ENCODE measurements around the gene USP1.

Gene USP1

DNA sequence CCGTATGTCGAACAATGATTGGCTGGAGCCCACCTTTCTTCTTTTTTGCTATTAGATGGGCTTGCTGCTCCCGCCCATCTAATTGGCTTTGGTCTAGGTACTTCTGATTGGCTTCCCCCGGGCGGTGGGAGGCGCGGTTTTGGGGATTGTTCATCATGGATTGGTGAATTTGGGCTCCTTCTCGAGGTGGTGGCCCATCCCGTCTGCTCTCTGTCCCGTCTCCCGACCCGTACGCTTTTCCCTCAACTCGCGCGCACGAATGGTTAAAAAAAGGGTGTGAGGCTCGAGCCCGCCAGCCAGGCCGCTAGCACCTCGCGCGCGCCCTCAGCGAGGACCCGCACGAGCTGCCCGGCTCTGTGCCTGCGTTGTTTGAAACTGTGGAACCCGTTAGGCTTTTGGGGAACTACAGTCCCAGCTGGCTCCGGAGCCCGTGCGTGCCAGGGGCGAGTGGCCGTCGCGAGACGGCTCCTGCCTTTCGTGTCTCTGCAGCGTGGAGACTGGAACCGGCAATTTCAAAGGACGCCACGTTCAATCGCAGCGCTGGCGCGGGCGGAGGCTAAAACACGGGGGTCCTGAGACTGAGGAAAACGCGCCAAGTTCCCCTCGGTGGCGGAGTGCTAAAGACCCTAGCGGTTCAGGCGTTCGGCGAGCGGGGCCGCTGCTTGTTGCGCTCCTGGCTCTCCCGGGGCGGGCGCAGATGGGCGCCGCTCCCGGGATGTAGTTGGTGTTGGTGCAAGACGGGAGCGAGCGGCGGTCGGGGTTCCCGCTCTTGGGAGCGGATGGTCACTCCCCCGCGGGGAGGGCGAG lies at the start of gene USP1:
Gene USP1 (plus strand): TSS at position 584 of the 807 bp plus-strand sequence. CDS start 2,819 bp downstream, outside the sequence.
- DNase-seq (ENCODE audit: extremely low spot score, insufficient read length, low read depth) = peak; percentile 79
- FAIRE-seq = peak; percentile 99

DNA sequence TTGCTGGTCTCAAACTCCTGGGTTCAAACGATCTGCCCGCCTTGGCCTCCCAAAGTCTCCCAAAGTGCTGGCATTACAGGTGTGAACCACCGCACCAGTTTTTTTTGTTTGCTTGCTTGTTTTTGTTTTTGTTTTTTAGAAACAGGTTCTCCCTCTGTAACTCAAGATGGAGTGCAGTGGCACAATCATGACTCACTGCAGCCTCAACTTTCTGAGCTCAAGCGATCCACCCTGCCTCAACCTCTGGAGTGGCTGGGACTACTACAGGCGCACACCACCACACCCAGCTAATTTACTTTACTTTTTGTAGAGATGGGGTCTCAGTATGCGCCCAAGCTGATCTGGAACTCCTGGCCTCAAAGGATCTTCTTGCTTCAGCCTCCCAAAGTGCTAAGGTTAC lies 47.3 kb upstream of the USP1 start:
- no peak for DNase-seq (ENCODE audit: extremely low spot score, insufficient read length, low read depth)
- FAIRE-seq = no peak

DNA sequence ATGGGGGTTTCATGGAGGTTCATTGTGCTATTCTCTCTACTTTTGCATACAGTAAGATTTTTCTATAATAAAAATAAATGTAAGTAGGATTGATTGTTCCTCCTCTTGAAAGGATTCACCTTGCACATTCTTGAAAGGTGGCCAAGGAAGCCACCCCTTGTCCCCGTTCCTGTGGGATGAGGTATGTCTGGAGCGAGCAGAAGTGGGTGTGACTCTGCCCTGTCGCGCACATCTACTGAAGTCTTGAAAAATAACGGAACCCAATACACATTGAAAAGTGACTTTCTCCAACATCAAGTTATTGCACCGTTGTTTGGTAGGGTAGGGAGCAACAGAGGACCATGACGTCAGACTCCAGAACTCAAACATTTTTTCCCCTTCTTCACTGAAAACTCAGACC lies 46.8 kb upstream of the USP1 start:
- FAIRE-seq = no peak
- no peak for DNase-seq (ENCODE audit: extremely low spot score, insufficient read length, low read depth)

DNA sequence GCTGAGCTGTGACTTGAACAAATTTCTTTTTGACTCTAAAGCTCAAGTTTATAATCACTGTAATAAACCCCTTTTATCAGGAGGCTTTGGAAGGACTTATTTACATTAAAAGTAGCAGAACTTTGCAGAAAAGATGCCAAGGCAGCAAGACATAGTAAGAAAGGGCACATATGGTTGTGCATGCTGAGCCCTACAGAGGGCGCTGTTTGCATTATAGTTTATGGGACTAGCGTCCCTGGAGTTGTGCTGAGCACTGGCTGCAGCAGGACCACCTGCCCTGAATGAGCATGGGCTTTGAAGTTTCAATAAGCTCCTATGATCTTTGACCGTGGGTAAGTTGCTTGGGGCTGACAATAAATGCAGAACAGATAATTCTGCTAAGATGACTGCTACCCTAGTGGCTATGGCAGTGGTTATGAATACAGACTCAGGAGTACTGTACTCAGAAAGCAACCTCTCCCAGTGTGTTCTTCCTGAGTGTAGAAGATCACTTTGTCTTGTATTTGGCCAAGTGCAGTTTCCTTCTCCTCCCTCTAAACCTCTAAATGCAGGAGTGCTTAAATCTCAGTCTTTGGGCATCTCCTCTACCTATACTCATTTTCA lies 45.4 kb upstream of the USP1 start:
- DNase-seq (ENCODE audit: extremely low spot score, insufficient read length, low read depth) = no peak
- peak; percentile 44 for FAIRE-seq

DNA sequence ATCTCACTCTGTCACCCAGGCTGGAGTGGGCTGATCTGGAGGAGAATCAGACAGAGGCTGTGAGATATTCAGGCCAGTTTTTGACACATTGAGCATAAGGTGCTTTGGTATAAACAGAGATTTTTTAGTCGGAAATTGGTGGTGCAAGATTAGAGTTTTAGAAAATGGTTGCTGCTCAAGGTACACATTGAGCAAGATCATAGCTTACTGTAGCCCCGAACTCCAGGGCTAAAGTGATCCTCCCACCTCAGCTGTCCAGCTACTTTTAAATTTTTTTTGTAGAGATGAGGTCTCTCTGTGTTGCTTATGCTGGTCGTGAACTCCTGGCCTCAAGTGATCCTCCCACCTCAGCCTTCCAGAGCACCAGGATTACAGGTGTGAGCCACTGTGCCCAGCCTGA lies 43.9 kb upstream of the USP1 start:
- FAIRE-seq = no peak
- no peak for DNase-seq (ENCODE audit: extremely low spot score, insufficient read length, low read depth)

DNA sequence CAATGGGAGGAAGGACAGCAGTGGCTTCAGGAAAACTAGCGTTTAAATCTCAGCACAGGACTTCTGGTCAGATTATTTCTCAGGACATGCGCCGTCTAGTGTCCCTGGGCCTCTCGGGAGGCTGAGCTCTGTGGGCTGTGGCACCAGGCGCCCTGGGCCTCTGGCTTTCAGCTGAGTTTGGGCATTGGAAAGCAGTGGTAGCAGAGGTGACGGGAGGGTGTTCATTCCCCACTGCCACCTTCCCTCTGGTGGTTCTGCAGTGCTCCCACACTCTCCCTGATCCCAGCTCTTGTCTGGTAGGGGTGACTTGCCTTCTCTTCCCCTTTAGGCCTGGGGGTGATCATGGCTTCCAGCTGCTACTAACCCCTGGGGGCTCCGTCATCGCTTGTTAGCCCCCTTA lies 42.2 kb upstream of the USP1 start:
- FAIRE-seq = no peak
- DNase-seq (ENCODE audit: extremely low spot score, insufficient read length, low read depth) = no peak

DNA sequence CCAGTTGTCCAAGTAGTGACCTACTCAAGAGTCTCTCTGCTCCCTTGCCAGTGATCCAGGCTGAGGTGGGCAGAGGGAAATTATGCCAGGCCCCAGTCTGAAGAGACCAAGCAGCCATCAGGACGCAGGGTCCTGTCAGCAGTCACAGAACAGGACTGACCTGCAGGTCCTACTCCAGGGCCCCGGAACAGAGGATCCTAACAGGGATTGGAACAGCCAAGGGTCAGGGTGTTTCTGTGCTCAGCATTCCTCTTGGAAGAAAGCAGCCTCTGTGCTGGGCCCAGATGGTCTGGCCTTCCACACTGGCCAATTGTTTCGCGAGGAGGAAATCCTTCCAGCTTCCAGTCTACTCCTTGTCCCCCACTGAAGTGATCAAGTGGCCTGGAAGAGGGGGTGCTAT lies 41.6 kb upstream of the USP1 start:
- DNase-seq (ENCODE audit: extremely low spot score, insufficient read length, low read depth) = no peak
- FAIRE-seq = no peak

DNA sequence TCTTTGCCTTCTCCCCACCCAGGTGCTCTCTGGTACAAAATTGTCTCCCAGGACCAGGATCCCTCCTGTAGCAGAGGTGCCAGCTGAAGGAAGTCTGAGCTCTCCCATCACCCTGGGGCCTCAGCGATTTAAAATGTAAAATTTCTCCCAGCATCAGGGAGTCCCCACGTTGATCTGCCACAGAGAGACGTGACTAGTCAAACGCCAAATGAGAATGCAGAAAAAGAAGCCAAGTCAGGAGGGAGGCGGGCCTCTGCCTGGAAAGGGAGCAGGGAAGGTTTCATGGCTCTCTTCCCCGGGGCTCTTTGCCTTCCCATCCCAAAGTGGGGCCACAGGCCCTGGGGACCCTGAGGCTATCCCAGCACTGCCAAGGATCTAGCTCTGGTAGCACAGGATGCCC lies 40.0 kb upstream of the USP1 start:
- no peak for FAIRE-seq
- DNase-seq (ENCODE audit: extremely low spot score, insufficient read length, low read depth) = no peak

GRCh38 chr1:62397301-62397700 lies 39.5 kb upstream of the USP1 start:
- DNase-seq (ENCODE audit: extremely low spot score, insufficient read length, low read depth) (no peak), FAIRE-seq (no peak)

GRCh38 chr1:62398377-62398776 lies 38.5 kb upstream of the USP1 start:
- FAIRE-seq (no peak), DNase-seq (ENCODE audit: extremely low spot score, insufficient read length, low read depth) (no peak)

DNA sequence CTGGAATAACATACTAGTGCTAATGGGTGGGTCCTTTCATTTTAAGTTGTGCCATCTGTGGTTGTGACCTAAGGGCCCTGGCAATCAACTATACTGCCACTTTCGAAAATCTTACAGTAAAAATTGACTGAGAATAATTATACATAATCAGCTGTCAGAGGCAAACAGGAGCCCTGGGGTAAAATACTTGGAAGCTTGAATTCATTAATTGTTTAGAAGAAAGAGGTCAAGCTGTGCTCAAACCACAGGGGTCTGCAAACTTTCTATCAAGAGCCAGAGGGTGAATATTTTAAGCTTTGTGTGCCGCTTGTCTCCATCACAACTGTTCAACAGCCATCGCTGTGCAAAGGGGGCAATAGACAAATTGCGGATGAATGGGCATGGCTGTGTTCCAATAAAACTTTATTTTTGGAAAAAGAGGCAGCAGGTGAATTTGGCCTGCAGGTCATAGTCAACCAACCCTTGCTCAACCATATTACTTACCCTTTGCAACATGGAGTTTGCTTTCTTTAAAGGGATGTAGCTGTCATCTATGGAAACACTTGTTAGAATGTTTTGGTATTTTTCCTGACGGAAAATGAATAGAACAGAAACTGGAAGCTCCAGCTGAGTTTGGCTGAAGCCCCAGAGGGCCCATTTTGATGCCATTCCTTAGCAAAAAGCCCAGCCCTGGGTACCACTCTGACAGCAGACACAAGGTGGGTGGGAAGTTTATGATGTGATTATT lies 35.7 kb upstream of the USP1 start:
- FAIRE-seq (no peak), DNase-seq (ENCODE audit: extremely low spot score, insufficient read length, low read depth) (no peak)

- no peak for DNase-seq (ENCODE audit: extremely low spot score, insufficient read length, low read depth)
- no peak for FAIRE-seq
These were observed 31.6 kb upstream of the USP1 start for GRCh38 chr1:62405247-62405646.

GRCh38 chr1:62406576-62406975 lies 30.3 kb upstream of the USP1 start:
- no peak for DNase-seq (ENCODE audit: extremely low spot score, insufficient read length, low read depth)
- FAIRE-seq = no peak

- FAIRE-seq (peak; percentile 71), DNase-seq (ENCODE audit: extremely low spot score, insufficient read length, low read depth) (peak; percentile 17)
These were observed 29.3 kb upstream of the USP1 start for GRCh38 chr1:62407398-62408009.

GRCh38 chr1:62415687-62416086 lies 21.2 kb upstream of the USP1 start:
- no peak for FAIRE-seq
- DNase-seq (ENCODE audit: extremely low spot score, insufficient read length, low read depth) = no peak

DNA sequence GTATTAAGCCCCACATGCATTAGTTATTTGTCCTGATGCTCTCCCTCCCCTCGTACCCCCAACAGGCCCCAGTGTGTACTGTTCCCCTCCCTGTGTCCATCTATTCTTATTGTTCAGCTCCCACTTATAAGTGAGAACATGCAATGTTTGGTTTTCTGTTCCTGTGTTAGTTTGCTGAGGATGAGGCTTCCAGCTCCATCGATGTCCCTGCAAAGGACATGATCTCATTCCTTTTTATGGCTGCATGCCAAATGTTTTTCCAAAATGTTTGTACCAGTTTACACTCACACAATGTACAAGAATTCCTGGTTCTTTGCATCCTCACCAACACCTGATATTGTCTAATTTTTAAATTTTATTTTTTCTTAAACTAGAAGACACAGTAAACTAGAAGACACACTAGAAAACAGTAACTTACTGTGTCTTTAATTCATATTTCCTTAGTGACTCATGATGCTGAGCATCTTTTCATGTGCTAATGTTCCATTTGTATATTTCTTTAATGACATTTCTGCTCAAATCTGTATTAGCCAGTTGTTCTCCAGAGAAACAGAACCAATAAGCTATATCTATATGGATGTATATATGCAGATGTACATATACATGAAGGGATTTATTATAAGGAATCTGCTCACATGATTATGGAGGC lies 19.4 kb upstream of the USP1 start:
- FAIRE-seq (no peak), DNase-seq (ENCODE audit: extremely low spot score, insufficient read length, low read depth) (no peak)

DNA sequence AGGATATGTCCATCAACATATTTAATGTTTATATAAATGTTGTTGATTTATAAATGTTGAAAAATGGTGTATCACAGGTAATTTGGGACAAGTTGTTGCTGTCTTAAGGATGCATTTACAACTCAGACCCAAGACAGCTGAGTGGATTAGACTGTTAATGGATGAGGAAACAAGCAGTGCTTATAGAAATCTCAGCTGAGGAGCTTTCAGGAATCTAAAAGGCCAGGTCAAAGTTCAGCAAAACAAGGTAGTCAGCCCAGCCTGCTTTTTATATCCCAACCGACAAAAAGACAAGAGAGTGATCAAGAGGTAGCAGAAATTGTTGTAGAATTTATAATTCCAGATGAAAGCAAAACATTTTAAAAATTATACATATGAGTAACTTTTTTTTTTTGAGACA lies 16.6 kb upstream of the USP1 start:
- no peak for FAIRE-seq
- no peak for DNase-seq (ENCODE audit: extremely low spot score, insufficient read length, low read depth)

DNA sequence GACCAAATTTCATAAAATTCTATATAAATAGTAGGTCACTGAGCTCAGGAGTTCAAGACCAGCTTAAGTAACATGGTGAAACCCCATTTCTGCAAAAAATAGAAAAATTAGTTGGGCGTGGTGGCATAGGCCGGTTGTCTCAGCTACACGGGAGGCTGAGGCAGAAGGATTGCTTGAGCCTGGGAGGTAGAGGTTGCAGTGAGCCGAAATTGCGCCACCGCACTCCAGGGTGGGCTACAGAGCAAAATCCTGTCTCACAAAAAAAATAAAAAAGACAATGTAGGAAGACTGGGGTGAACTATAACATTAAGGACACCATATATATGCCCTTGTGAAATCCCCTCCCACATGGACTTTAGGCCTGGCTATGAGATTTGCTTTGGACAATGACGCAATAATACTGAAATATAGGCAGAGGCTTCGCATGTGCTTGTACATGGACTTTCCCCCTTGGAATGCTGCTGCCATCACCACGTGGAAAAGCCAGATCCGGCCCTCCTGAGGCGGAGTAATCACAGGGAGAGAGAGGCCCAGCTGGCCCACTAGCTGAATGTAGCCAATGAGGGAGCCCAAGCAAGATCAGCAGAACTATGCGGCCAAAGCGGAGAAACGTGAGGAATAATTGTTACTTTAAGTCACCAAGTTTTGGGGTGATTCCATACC lies 13.1 kb upstream of the USP1 start:
- no peak for DNase-seq (ENCODE audit: extremely low spot score, insufficient read length, low read depth)
- FAIRE-seq = no peak

- FAIRE-seq (no peak), DNase-seq (ENCODE audit: extremely low spot score, insufficient read length, low read depth) (no peak)
These were observed 12.4 kb upstream of the USP1 start for GRCh38 chr1:62424411-62424810.

DNA sequence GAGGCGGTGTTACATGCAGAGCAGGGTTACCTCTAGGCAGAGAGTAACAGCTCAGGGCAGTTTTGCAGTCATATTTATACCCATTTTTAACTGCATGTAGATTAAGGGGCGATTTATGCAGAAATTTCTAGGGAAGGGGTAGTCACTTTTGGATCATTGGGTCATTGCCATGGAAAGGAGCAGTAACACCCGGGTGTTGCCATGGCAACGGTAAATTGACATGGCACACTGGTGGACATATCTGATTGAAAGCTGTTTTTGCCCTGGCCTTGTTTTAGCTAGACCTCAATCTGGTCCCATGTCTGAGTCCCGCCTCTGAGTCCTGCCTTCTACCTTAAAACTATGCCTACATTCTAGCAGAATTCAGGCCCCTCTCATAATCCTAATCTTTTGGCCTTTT lies 11.8 kb upstream of the USP1 start:
- DNase-seq (ENCODE audit: extremely low spot score, insufficient read length, low read depth) (no peak), FAIRE-seq (no peak)

Measured in GM18507 (cell line).